GM21423 (cell line): ENCODE data around the gene KCNMA1.

Experiments
- ATAC-seq: cut with Tn5 transposase; IDR thresholded peaks from one replicate; pipeline ENCODE4 v1.9.1; 2021; ENCODE audit warnings: mild to moderate bottlenecking, moderate library complexity; ENCODE audit not compliant: unreplicated experiment

The KCNMA1 gene

DNA sequence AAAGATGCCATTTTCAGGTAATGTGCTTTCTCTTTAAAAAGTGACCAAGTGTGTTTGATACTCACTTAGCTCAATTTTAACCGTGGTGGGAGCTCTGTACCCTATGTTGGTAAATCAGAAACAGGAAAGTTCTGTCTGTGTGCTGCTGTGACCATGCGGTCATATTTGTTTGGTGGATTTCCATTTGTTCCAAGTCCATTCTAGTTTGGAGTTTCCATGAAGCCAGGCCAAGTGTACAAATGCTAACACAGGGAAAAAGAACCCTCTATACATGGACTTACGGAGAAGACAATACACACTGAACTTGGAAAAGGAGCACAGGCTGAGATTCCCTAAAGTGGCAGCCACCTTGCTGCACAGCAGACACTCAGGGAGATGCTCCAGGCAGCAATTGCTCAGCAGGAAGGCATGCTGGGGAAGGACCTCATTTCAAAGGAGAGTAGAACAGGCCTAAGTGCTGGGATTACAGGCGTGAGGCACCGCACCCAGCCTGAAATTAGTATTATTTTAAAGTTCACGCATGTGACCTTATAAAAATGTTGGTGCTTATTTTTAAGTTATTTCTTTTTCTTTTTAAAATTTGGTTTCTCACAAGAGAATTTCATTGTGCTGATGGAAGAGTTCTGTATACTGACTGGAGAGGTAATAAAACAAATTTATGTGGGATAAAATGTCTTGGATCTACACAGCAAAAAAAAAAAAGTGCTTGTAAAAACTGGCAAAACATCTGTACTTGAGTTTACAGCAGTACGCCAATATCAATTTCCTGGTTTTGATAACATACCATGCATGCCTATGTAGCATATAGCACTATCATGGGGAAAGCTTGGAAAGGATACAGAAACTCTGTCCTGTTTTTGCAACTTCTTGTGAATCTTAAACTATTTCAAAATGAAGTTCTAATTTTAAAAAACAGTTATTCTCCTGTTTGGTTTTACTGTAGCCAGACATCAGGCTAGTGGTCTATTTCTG lies 436.2 kb downstream of the KCNMA1 start:
- no peak for ATAC-seq

DNA sequence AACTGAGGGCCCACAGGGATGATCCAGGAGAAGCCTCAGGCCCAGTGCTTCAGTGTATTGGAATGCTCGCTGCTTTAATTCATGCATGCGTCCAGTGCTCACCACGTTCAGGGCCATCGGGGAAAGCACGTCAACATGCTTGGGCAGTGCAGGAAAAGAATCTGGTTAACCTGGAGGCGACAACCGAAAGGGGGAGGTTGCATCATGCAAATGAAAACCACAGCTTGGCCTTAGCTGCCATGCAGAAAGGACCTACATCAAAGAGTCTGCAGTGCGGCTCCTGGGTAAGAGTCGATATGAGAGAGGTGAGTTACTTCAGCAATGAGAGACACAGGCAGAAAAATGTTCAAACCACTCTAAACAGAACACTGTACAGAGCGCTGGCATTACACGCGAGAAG lies 440.1 kb downstream of the KCNMA1 start:
- ATAC-seq, result no peak

DNA sequence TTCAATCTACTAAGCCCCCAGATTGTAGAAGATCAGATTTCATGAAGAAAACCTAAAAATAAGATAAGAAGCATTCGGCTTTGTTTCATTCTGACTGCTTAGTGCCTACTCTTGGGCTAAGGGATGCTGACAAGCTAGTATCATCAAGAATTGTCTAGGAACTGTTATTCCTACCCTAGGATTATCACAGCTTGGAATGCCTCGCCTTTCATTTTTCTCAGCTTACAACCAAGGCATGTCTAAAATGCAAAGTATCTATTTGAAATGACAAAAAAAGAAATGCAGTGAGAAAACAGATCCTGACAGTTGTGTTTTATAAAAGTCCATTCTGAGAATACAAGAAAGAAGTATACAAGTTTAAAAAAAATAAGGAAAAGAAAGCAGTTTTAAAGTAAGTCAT lies 441.0 kb downstream of the KCNMA1 start:
- ATAC-seq, result no peak

DNA sequence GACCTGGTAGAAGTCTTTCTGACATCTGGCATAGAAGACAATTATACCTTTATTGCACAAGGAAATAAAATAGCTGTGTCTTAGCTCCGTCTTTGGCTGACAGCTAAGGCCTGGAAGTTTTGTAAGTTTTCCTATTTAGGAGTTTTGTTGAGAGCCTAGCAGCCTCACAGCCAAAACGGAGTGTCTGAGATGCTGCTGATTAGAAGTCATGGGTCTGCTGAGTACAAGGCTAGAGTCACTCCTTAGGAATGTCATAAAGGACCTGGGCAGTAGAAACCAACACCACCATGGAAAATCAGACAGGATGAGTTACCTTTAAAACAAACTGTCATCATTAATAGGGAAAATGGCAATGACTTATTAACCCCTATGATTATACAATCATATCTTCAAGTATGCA lies 442.5 kb downstream of the KCNMA1 start:
- no peak for ATAC-seq

DNA sequence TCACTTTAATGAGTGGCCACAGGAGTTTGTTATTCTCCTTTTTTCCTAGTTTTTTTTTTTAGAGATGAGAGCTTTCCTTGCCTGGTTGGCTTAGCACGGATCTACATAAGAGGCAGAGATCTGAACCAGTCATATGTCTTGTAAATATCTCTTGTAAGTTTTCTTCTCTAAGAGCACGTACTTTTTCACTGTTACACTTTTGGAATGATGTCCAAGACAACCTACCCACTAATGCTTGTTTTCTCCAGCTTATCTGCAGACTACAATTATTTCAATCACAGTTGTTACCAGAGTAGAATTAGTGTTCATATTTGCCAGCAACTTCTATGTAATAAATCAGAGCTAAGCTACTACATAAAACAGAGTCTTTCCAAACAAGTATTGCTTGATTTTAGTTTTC lies 444.6 kb downstream of the KCNMA1 start:
- ATAC-seq, result no peak

DNA sequence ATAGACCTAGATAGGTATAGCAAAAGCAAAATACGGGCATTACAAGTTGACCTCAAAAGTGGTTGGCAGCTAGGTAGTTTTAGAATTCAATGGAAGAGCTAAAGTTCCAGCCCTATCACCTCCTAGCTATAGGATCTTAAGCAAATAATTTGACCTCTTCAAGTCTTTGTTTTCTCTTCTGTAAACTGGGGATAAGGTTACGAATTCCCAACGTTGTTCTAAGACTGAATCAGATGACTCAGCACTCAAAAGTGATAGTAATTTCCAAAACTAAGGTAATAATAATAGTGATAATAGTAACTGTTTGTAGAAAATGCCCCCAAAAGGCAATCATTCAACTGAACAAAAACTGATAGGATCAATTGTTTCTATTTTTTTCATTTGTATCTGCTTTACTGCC lies 445.2 kb downstream of the KCNMA1 start:
- no peak for ATAC-seq

DNA sequence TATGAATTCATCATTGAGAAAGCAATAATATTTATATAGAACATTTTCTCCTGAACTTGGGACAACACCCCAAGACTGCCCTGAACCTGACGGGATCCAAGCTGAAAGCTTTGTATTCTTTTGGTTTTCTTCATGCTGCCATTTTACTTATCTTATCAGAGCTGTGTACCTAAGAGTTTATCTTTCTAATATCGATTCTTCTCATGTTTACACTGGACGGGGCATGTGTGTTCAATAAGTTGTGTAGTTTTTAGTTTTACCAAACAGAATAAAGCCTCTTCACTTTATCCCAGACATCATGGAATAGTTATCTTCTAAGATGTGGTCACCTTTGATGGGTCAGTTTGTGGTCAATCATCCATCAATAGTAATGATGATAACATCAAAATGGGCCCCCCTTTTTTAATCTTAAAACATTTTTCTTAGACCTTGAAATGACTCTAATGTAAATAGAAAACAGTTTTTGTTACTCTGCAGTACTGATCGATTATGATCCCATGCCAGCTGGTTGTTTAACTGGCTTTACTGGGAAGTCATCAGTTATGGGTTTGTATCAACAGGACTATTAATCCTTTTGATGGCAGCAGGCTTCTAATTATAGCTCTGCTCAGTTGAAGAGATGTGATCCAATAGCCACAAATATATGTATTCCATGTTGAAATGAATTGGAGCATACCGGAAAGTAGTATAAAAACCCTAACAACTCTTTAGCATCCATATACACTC lies 446.1 kb downstream of the KCNMA1 start:
- no peak for ATAC-seq

DNA sequence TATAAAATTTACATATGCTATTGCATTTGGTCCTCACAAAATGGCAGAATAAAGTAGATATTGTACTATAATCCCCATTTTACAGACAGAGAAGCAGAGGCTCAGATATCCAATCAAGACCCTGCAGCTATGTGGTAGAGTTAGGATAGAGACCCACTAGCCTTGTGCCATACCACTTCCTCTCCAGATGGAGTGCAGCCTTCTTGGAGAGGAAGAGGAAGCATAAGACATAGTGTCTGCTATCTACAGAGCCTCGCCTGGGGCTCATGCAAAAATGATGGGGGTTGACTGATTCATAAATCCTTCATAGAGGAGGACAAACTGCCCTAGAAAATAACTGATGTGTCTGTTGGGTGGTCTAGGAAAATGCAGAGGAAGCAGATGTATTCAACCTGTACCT lies 447.3 kb downstream of the KCNMA1 start:
- no peak for ATAC-seq

DNA sequence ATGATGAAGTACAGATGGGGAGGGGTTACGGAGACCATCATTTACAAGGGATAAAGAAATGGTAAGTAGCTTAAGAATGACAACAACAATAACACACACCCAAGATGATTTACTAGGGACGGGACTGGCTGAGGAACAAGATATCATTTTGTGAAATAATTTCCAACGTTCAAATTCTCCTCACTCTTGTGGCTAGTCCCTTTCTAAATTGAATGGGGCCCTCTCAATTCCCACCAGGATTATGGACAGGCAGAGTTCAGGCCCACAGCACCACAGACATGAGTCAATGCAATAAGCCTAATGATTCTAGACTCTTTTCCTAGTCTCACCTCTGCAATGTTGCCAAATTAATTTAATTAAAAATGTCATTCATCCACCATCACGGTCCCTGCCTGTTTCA lies 448.1 kb downstream of the KCNMA1 start:
- ATAC-seq, result no peak

DNA sequence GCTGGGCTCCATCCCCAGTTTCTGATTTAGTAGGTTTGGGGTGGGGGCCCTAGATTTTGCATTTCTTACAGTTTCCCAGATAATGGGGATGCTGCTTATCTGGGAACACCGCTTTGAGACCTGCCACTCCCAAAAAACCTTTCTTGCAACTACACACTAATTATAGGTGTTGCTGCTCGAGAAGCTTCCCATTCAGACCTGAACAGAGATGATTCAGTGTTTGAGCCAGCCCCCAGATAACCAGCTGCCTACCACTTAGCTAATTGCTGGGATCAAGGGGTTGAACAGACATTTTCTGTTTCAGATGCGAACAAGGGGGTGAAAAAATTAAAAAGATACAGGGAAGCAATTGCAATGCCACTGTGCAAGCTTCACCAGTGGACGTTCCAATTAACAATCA lies 448.5 kb downstream of the KCNMA1 start:
- ATAC-seq, result no peak

DNA sequence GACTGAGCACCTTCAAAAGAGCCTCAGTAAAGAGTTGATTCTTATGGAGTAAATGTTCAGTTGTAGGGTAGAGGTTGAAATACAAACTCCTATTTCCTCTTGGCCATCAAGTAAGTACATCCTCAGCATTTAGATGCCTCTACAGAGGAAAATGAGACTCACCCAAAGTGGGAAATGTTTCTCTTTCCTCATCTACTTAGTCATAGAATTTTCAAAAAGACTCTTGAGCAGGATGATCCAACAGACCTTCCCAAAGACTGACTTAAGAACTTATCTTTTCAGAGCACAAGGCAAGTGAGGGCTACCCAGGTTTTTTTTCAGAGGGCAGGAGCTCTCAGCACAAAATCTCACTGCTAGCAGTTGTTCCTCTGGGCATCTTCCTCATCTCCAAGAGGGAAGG lies 449.1 kb downstream of the KCNMA1 start:
- ATAC-seq, result no peak

DNA sequence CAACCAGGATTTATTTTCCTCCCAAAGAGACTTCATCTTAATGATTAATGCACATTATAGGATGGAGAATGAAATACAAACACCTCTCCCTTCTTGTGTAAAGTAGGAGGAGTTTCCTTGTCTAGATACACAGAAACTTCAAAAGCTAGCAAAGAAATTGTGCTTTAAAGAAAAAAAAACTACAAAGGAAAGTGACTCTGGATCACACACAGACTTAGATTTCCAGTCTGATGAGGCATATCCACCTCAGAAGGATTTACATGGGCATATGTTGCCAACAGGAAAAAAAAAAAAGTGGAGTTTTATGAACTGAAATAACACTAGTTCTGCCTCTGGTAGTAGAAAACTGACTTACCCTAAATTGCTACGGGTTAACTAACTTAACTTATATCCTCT lies 449.6 kb downstream of the KCNMA1 start:
- ATAC-seq, result no peak

DNA sequence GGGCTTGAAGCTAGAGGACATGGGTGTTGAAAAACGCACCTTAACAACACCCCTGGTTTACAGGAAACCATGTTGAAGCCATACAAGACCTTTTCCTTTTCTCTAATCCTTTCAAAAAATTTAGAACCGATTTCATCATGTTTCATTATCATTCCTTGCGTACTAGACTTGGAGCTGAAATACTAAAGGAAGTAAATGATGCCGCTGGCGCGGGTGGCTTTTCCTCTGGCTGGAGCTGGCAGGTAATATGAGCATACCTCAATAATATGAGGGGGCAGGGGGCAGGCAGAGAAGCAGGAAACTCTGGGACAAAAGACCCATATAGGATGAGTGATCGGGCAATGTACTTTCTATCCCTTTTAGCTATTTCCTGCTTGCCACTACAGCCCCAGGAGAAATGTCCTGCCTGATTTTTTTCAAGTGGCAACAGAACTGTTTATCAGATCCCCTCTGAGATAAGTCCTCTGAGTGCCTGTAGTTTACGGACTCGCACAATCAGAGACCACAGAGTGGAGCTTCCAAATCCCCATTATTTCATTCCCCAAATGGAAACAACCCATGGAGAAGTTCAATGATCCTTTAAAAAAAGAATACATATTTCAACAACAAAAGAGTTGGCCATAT lies 450.1 kb downstream of the KCNMA1 start:
- ATAC-seq, result no peak

DNA sequence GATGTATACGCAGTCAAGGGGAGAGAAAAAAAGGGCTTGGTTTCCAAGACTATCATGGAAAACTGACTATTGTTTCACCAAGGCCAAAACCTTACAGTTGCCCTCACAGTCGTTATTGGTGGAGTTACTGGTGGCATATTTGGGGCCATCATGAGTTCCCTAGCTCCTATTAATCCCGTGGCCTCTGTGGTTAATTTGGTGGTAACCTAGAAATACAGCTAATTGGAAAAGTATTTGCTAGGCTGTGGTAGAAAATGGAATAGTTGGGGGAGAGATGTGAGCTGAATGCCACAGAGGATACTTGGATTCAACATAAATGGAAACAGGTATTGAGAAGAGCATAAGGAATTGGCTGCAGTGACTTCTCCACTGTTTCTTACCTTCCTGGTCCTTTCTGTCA lies 450.7 kb downstream of the KCNMA1 start:
- ATAC-seq, result no peak

DNA sequence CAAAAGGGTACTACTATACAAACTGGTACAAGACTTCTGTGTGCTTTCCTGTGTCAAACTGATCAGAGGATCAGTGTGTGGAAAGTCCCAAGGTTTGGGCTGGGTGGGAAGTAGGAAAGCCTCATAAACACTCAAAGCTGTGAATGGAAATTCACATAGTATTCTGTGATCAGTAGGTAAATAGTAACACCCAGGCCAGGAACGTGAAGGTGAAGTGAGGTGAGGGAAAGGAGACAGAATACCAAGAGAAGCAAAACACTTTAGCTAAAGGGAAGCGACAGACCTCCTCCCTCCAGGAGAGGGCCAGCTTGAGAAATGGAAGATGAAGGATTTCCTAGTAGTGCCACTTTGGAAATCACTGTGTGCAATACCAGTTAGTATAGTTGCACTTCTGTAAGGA lies 451.9 kb downstream of the KCNMA1 start:
- ATAC-seq, result no peak

DNA sequence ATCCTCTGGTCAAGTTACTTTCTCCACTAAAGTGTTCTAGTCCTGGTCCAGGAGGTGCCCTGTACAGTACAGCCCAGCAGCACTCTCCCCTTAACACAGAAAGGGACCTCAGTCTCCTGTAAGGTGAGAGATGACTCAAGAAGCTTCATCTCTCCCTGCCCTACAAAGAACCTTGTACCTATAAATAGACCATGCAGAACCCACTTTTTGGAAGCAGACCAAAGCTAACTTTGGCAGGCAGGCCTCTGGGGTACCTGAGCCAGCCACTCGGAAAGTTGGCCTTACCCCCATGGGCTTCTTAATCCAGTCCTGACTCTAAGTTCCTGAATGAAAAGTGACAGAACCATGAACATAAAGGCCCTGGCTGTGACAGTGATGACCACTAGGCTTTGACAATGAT lies 454.8 kb downstream of the KCNMA1 start:
- ATAC-seq, result no peak

DNA sequence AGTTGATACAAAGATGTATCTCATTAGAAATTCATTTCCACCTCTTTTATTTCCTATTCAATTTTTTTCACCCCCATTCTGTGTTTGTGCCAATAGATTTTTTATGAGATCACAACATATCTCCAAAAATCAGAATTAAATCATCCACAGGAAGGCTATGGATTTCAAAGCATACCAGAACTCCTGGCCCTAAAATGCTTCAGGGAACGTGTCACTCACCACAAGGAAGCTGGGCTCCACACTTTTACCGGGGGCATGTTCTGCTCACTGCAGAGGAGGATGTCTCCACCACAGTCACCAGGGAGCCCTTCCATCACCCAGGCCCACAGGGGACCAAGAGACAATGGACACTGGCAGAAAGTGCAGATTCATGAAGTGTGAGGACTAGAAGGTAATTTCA lies 456.8 kb downstream of the KCNMA1 start:
- ATAC-seq, result no peak

DNA sequence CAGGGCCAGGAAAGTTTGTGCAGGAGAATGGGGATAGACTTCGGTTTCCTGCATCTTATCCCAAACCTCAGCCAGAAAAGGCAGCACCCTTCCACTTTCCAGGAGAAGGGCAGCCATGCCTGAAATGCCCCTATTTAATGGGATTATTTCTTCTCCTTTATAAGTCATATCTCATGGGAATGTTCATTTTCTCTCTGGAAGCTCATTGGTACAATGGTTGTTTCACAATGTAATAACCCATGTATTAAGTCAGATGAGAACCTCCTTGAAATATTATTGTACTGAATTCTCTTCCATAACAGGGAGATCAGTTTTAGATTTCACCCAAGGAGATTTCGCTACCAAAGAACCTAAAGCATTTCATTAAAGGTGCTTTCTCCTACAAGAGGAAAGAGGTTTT lies 457.5 kb downstream of the KCNMA1 start:
- ATAC-seq, result no peak

DNA sequence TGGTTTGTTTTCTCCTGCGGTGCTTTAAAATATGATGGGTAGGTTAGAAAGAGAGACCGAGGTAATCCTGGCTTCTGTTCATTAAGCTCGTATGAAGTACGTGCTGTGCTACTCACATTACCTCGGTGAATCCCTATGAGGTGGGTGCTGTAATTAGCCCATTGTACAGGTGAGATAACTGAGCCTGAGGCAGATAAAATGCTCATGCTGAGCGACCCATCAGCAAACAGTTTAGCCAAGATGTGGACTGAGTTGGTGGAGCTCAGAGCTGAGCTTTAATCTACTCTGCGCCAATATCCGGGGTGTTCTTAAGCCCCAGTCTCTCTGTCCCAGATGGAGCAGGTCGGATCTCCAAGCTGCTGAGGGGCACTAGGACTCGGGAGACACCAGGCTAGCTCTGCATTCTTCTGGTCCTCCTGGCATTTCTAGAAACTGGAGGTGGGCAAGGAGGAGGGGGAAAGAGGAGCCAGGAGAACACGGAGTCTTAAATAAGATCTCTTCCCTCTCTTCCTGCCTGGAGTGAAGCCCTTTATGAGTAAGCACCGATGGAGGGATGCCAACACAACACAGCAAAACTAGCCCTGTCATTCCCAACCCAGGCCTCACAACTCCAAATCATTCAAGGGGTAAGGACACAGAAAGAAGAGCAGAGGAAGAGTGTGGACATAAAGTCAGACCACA lies 458.5 kb downstream of the KCNMA1 start:
- ATAC-seq, result no peak

DNA sequence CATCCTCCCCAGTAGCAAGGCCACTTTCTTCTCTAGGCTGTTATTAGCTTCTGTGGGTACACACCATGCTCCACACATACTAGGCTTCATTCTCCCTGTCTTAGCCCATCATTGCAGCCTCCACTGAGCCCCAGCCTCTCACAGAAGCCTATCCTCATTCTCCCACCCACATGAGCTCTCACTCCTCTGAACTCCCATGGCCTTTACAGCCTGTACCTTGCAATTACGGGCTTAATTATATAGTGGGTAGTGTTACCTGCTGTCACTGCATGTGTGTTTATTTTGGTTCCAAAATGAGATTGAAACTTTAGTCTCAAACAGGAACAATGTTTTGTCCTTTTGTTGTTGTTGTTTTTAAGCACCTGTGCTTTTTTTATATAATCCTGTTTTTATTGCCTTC lies 460.0 kb downstream of the KCNMA1 start:
- no peak for ATAC-seq

DNA sequence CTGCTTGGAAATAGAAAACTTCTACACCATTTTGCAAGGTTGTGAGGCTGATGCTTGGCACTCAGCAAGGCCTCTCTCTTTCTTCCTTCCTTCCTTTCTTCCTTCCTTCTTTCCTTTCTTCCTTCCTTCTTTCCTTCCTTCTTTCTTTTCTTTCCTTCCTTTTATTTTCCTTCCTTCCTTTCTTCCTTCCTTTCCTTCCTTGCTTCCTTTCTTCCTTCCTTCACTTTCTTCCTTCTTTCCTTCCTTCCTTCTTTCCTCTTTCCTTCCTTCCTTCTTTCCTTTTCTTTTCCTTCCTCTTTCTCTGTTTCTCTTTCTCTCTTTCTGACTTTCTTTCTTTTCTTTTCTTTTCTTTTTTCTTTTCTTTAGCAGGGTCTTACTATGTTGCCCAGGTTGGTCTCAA lies 460.4 kb downstream of the KCNMA1 start:
- ATAC-seq, result no peak
